PC-3 (cell line): ENCODE measurements around the gene DOK7.

Source experiments
- EZH2 ChIP-seq: fragments of 300-600 bp; sonication (generic); IDR thresholded peaks from one replicate; pipeline ENCODE4 v1.6.1; 2017; ENCODE audit warnings: antibody characterized with exemption, mild to moderate bottlenecking, low read length; ENCODE audit not compliant: unreplicated experiment
- TF ChIP-seq, protein P1 (sequence below): fragments of 300-600 bp; sonication (generic); conservative IDR thresholded peaks from 2 replicates; pipeline ENCODE4 v1.5.1; 2017; ENCODE audit warnings: antibody characterized with exemption, low read depth, mild to moderate bottlenecking, low read length

DNA sequence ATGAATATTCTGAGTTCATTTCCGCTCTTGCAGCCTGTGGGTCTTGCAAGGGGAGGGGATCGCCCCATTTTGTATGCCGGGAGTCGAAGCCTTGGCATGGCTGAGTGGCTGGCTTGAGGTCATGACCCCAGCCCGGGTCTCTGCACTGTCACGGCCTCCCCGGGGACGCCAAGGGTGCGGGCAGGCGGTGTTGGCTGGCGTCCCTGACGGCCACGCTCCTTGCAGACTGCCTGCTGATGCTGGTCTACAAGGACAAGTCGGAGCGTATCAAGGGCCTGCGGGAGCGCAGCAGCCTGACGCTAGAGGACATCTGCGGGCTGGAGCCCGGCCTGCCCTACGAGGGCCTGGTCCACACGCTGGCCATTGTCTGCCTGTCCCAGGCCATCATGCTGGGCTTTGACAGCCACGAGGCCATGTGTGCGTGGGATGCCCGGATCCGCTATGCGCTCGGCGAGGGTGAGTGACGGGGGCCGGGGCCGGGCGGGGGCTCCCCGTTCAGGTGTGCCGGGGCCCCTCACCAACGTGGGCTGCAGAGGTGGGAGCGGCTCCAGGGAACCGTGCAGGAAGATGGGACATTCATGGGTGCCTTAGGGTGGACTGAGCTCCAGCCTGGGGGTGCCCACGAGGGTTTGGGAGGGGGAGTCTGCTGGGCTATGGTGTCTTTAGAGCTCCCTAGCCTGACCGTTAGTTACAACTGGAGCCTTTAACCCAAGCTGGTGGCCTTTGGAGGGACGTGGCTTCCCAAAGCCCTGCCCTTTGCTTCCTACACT, 10.3 kb downstream of the DOK7 start:
- TF ChIP-seq, protein P1, sequence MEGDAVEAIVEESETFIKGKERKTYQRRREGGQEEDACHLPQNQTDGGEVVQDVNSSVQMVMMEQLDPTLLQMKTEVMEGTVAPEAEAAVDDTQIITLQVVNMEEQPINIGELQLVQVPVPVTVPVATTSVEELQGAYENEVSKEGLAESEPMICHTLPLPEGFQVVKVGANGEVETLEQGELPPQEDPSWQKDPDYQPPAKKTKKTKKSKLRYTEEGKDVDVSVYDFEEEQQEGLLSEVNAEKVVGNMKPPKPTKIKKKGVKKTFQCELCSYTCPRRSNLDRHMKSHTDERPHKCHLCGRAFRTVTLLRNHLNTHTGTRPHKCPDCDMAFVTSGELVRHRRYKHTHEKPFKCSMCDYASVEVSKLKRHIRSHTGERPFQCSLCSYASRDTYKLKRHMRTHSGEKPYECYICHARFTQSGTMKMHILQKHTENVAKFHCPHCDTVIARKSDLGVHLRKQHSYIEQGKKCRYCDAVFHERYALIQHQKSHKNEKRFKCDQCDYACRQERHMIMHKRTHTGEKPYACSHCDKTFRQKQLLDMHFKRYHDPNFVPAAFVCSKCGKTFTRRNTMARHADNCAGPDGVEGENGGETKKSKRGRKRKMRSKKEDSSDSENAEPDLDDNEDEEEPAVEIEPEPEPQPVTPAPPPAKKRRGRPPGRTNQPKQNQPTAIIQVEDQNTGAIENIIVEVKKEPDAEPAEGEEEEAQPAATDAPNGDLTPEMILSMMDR, result no peak
- TF ChIP-seq EZH2, result no peak
